SK-MEL-5 (cell line): ENCODE results near the gene PTPRD. TPM values are rescaled to one million over a fixed set of nuclear protein-coding genes. Genes with fewer than 3 reads are reported as not detected.
A peak's percentile ranks its signal among the peaks of the same experiment; 100 is the strongest.

Experiments used
- DNase-seq: peaks from one replicate; pipeline ENCODE4 v3.0.0-alpha.2; 2016; ENCODE audit warnings: low read depth, low spot score
- in situ Hi-C: cut with HindIII; loops from 2 replicates; pipeline ENCODE4 v1.10.0; 2016; ENCODE audit warnings: low sequenced_read_pairs, high pct_unique_total_duplicates, low pct_unique_long_range_greater_than_20kb
- total RNA-seq: library from RNA; depleted of rRNA; stranded (reverse); fragments of >200 nt; shearing (Covaris generic); gene quantifications from 2 replicates; pipeline ENCODE4 v1.2.3, GENCODE V29; 2014

The PTPRD gene
- total RNA-seq, 1 experiment from 2014 or later: 2.1 TPM

DNA sequence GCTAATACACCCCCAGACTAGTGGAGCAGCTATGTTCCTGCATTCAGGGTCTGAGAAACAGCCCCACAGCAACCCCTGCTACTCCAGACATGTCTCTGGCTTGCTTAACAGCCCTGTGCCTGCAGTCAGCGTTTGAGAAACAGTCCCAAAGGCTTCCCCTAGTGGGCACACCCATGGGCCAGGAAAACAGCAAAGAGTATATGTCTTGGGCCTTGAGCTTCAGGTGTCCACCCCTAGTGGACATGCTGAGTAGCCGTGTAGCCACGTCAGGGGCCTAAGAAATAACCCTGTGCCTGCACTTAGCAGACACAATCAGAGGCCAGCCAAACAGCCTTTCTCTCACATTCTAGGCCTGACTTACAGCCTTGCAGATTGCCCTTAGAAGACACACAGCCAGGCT, 698.6 kb downstream of the PTPRD start:
- peak; percentile 26 for DNase-seq
- in situ Hi-C loops: no loop called here

GRCh38 chr9:9913276-9913832, 699.4 kb downstream of the PTPRD start:
- in situ Hi-C loops: no loop called here
- no peak for DNase-seq

GRCh38 chr9:9912459-9912858, 700.3 kb downstream of the PTPRD start:
- in situ Hi-C loops: no loop called here
- peak; percentile 22 for DNase-seq

DNA sequence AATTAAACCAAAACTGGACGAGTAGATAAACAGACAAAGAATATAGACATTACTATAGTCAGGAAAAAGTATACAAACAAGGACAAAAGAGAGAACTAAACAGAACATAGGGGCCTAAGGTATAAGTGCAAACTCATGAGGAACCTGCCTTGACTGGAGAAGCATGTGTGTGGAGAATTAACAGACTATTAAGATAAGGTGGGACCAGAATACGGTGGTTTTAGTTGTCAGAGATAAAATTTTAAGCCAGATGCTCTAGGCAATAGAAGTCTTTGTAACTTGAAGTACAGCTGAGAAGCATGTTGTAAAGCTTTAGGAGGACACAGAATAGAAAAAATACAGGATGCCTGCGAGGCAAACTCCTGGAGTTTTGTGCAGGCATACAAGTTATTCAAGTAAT, 707.1 kb downstream of the PTPRD start:
- in situ Hi-C loops: no loop called here
- DNase-seq: no peak

DNA sequence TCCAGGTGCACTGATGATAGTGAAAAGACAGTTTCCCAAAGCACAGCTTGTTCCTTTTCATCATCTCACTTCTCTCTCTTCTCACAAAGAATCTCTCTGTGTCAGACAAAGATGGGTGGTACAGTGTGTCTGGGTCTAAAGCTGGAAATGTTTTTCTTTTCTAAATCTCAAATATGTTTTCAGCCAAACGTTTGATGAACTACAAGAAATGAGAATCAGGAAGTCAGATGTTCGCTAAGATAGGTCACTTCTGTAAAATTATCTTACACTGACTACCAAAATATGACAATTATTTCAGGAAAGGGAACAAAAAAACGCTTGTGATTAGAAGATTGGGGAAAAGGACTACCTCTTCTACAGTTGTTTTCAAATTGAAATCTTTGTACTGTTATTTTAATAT, 708.8 kb downstream of the PTPRD start:
- in situ Hi-C loops: no loop called here
- no peak for DNase-seq

DNA sequence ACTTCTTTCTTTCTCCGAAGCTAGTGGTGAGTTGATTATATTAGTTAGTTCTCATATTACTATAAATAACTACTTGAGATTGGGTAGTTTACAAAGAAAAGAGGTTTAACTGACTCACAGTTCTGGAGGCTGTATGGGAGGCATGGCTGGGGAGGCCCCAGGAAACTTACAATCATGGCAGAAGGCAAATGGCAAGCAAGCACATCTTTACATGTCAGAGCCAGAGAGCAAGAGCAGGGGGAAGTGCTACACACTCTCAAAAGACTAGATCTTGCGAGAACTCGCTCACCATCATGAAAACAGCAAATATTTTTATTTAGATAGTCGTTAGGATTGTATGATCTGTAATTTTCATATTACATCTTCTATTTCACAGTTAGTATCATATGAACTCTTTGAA, 711.2 kb downstream of the PTPRD start:
- in situ Hi-C loops: no loop called here
- no peak for DNase-seq

DNA sequence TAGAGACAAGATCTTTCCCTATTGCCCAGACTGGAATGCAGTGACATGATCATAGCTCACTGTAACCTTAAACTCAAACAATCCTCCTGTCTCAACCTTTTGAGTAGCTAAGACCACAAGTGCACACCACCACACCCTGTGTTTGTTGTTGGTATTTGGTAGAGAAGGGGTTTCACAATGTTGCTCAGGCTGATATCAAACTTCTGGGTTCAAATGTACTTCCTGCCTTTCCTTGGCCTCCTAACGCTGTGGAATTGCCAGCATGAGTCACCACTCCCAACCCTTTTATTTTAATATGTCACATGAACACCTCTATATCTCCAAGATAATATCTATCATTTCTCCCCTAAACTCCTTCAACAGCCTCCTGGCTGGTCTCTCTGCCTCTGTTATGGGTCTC, 719.0 kb downstream of the PTPRD start:
- DNase-seq: no peak
- in situ Hi-C loops: no loop called here

GRCh38 chr9:9892217-9892616, 720.6 kb downstream of the PTPRD start:
- in situ Hi-C loops: no loop called here
- DNase-seq: no peak

DNA sequence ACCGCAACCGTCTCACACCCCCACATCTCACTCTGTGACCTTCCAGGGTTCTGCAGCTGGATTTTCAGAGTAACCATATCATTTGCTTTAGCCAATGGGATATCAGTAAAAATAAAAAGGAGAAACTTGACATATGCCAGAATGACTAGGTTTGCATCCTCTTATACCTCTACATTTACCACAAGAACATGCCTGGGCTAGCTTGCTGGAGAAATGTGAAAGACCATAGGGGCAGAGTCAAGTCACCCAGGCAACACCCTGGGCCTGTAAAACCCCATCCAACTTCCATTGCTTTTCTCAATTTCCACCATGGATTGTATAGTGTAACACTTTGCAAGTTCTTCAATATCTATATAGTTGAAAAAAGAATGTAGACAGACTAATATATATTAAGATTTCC, 731.1 kb downstream of the PTPRD start:
- no peak for DNase-seq
- in situ Hi-C loops: no loop called here

GRCh38 chr9:9874270-9874669, 738.5 kb downstream of the PTPRD start:
- no peak for DNase-seq
- in situ Hi-C loops: no loop called here

DNA sequence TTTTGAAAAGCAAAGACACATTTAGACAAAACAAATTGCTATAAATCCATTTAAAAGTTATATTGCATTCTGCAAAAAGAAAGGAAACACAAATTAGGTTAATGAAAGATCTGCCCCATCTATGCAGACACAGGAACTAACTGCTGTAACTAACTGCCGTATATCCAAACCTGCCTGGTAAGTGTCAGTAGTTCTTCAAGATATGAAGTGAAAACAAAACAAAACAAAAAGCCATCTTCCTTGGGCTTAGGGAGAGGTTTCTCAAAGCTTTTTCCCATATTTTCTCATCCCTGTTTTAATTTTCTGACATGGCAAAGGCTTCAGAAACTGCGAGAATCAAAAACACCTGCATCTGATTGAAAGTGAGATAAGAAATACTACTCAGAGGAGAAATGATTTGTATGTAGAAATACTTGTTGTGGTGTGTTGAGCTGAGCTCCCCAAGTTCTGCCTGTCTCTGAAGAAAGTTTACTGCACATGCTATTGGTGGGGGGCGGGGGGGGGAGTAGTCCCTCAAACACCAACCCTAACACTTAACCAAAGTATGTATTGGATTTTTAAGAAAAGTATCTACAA, 750.5 kb downstream of the PTPRD start:
- no peak for DNase-seq
- in situ Hi-C loops: no loop called here

- in situ Hi-C loops: no loop called here
- no peak for DNase-seq
Measured at GRCh38 chr9:9855177-9856078, 757.4 kb downstream of the PTPRD start.

- in situ Hi-C loops: no loop called here
- no peak for DNase-seq
Measured at GRCh38 chr9:9847750-9848149, 765.1 kb downstream of the PTPRD start.

DNA sequence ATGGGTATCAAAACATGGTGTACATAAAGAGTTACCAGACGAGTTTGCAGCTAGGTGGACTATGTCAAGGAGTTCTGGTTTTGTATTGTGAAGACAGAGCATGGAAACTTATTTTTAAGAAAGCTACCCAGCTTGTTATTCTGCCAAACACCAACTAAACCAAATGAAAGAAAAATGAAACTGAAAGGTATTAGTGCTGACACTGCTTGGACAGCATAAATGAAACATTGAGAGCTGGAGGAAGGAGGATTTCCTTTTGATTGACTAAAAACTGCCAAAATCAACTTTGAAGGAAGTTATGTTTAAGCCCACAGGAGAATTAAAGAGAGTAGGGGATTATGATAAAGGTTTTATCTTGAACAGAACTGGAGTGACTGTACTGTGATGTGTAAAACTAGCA, 766.2 kb downstream of the PTPRD start:
- no peak for DNase-seq
- in situ Hi-C loops: no loop called here

DNA sequence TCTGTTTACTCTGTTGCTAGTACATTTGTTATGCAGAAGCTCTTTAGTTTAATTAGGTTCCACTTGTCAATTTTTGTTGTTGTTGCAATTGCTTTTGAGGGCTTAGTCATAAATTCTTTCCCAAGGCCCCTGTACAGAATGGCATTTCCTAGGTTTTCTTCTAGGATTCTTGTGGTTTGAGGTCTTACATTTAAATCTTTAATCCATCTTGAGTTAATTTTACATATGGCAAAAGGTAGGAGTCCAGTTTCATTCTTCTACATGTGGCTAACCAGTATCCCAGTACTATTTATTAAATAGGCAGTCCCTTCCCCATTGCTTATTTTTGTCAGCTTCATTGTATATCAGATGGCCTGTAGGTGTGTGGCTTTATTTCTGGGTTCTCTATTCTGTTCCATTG, 792.4 kb downstream of the PTPRD start:
- in situ Hi-C loops: no loop called here
- no peak for DNase-seq

DNA sequence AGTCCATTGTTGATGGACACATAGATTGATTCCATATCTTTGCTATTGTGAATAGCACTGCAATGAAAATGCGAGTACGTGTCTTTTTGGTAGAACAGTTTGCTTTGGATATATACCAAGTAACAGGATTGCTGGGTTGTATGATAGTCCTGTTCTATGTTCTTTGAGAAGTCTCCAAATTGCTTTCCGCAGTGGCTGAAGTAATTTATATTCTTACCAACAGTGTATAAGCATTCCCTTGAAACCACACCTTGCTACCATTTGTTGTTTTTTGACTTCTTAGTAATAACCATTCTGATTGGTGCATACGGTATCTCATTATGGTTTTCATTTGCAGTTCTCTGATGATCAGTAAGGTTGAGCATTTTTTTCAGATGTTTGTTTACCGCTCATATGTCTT, 792.9 kb downstream of the PTPRD start:
- in situ Hi-C loops: no loop called here
- no peak for DNase-seq

GRCh38 chr9:9817176-9817575, 795.6 kb downstream of the PTPRD start:
- no peak for DNase-seq
- in situ Hi-C loops: no loop called here

DNA sequence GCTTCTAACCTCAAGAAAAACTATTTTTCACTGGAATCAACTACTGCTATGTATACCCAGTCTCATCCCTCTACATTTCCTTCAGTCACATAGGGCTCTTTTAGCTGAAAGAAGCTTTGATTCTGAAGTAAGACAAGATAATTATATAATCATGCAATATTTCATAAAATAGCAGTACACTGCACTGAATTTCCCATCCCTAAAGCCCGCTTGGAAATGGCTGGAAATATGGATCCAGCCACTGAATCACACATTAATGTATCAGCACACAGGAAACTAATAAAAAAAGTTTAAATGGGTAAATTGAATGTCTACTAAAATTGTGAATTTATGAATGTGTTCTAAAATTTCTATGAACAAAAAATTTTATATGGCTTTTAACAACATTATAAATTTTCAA, 808.7 kb downstream of the PTPRD start:
- no peak for DNase-seq
- in situ Hi-C loops: no loop called here

- DNase-seq: no peak
- in situ Hi-C loops: no loop called here
Measured at GRCh38 chr9:9799287-9799686, 813.5 kb downstream of the PTPRD start.
